Measurements from ENCODE around the gene PXT1. TPM values are rescaled to one million over a fixed set of nuclear protein-coding genes. Genes with fewer than 3 reads are reported as not detected.

The PXT1 gene
- total and polyA plus RNA-seq, 7 experiments from 2014 or later = 0.15 to 0.64 (median 0.32) TPM; not detected in 2

DNA sequence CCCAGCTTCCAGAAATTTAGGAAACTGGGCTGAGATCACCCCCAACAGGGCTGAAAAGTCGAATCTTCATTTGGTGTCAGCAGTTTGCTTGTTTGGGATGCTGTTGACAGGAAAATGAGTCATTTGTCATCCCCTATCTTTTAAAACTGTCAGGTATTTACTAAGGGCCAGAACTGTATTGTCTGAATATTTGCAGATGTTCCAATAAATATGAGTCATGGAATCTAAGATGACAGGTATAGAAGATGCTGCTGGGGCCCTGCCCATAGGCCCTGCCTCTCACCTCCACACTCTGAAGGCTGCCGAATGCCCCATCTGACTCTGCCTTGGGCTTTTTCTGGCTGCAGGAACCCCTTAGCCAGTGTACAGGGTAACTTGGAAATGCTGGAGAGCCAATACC, 59.0 kb downstream of the PXT1 start:
- H3K27ac ChIP-seq (ENCODE audit: low read depth, low read length) = no peak overlapping the region
- Mint-ChIP-seq H3K27ac (peak overlapping the region in 1 of 9 donors; percentile 9), H3K36me3 (peaks cover 0 to 13% (median 0%) of the 10 kb centered on the region in 5 donors), H3K4me1 (peaks cover 18 to 53% (median 19%) of the 10 kb centered on the region in 7 donors), H3K9me3 (peaks cover 0 to 1% (median 0%) of the 10 kb centered on the region in 11 donors), H3K4me3 (no peak overlapping the region), H3K27me3 (peaks cover 0 to 27% (median 15%) of the 10 kb centered on the region in 5 donors)
- intact Hi-C loops (cut with micrococcal nuclease) = no loop called here
- no peaks in the 10 kb centered on the region for H3K27me3 ChIP-seq (ENCODE audit: control insufficient read depth in 2 of 2, insufficient read depth in 2 of 2, low read length in 2 of 2)
- ATAC-seq (no peak), DNase-seq (no peak)
- no peaks in the 10 kb centered on the region for H3K9me3 ChIP-seq (ENCODE audit: control insufficient read depth in 2 of 3, low read length in 3 of 3)
- H3K4me1 ChIP-seq (ENCODE audit: control insufficient read depth in 2 of 2, insufficient read depth in 2 of 2, low read length in 2 of 2) = peaks cover 5 to 14% of the 10 kb centered on the region in 2 donors
- H3K4me3 ChIP-seq (ENCODE audit: low read length) = no peak overlapping the region
- ChIA-PET CTCF (no interaction called here), POLR2A (no interaction called here)
- H3K36me3 ChIP-seq (ENCODE audit: control insufficient read depth in 2 of 3, insufficient read depth in 3 of 3, low read length in 3 of 3) = no peaks in the 10 kb centered on the region

DNA sequence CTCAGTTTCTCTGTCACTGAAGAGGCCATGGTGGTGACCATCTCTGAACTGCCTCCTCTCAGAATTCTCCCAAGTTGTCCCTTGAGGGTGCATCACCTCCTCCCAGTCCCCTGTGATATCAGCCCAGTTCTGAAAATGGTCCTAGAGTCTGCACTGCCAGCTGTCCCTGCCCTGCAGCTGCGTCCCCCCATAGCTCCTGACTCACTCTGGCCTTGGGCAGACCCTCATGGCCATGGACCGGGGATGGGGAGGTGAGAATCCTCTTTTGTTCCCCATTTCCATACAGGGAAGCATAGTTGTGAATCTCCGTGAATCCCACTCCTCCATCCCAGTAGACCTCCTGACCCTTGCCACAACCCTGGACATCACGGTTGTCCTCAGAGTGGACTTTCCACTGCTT, 59.7 kb downstream of the PXT1 start:
- peaks cover 0 to 10% (median 0%) of the 10 kb centered on the region in 5 donors for H3K36me3 Mint-ChIP-seq
- no peaks in the 10 kb centered on the region for H3K9me3 Mint-ChIP-seq
- H3K27ac ChIP-seq (ENCODE audit: low read depth, low read length) = no peak overlapping the region
- no peak overlapping the region for H3K4me3 ChIP-seq (ENCODE audit: low read length)
- ChIA-PET CTCF (no interaction called here), POLR2A (no interaction called here)
- H3K27me3 ChIP-seq (ENCODE audit: control insufficient read depth in 2 of 2, insufficient read depth in 2 of 2, low read length in 2 of 2) = no peaks in the 10 kb centered on the region
- no peak overlapping the region for H3K4me3 Mint-ChIP-seq
- peaks cover 5 to 10% of the 10 kb centered on the region in 2 donors for H3K4me1 ChIP-seq (ENCODE audit: control insufficient read depth in 2 of 2, insufficient read depth in 2 of 2, low read length in 2 of 2)
- peaks cover 12 to 47% (median 15%) of the 10 kb centered on the region in 7 donors for H3K4me1 Mint-ChIP-seq
- H3K36me3 ChIP-seq (ENCODE audit: control insufficient read depth in 2 of 3, insufficient read depth in 3 of 3, low read length in 3 of 3) = no peaks in the 10 kb centered on the region
- intact Hi-C loops (cut with micrococcal nuclease) = no loop called here
- peak overlapping the region in 2 of 9 donors; percentile 31 to 52 for H3K27ac Mint-ChIP-seq
- peaks cover 0 to 21% (median 8%) of the 10 kb centered on the region in 5 donors for H3K27me3 Mint-ChIP-seq
- no peak for ATAC-seq
- no peak for DNase-seq
- H3K9me3 ChIP-seq (ENCODE audit: control insufficient read depth in 2 of 3, low read length in 3 of 3) = no peaks in the 10 kb centered on the region

DNA sequence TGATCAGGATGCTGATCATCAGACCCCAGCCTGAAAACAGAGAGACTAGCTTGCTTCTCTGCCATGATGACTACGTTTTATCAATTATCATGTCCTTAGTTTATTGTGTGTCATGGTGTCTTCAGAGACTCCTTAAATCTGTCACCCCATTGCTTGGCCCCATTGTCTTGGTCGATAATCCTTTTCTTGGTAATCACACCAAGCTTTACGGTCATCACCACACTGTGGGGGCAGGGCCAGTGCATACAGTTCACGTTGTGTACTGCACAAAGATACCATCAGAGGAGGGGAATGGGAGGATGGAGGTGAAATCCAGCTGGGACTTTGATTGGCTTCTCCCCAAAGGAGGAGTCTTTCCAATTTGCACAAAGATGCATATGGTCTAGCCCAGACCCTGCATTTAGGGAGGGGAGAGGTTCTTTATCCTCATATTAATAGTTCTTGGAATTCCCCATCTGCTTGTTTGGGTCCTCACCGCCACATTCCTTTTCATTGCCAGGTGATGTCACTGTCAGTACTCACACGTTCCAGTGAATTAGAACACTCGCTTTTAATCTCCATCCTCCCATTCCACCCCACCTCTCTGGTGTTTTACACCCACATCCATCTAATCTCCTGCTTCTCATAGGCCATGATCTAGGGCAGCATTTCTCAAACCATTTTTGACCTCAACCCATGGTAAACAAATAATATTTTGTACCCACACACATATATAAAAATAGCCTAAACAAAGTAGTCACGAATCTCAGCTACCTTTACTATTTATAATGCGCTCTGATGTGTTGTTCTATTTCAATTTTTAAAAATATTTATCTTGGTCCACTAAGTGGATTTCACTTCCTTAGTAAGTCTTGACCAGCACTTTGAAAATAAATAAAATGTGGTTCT, 60.9 kb downstream of the PXT1 start:
- DNase-seq = no peak
- intact Hi-C loops (cut with micrococcal nuclease) = no loop called here

GRCh38 chr6:36380166-36380565, 62.5 kb downstream of the PXT1 start:
- intact Hi-C loops (cut with micrococcal nuclease) = no loop called here
- H3K4me1 ChIP-seq (ENCODE audit: control insufficient read depth in 2 of 2, insufficient read depth in 2 of 2, low read length in 2 of 2) = no peaks in the 10 kb centered on the region
- ATAC-seq (no peak), DNase-seq (no peak)
- Mint-ChIP-seq H3K27me3 (peaks cover 0 to under 1% (median 0%) of the 10 kb centered on the region in 5 donors), H3K4me3 (no peak overlapping the region), H3K27ac (no peak overlapping the region), H3K9me3 (no peaks in the 10 kb centered on the region), H3K4me1 (peaks cover 0 to 23% (median 0%) of the 10 kb centered on the region in 7 donors), H3K36me3 (peaks cover 0 to 6% (median 0%) of the 10 kb centered on the region in 5 donors)
- no peaks in the 10 kb centered on the region for H3K36me3 ChIP-seq (ENCODE audit: control insufficient read depth in 2 of 3, insufficient read depth in 3 of 3, low read length in 3 of 3)
- ChIA-PET CTCF (interaction anchor here (1.2 kb wide), 1 partner anchor 43 kb away, joined by 4 read pairs; no protein-coding TSS in a partner anchor), POLR2A (no interaction called here)
- no peak overlapping the region for H3K4me3 ChIP-seq (ENCODE audit: low read length)
- no peak overlapping the region for H3K27ac ChIP-seq (ENCODE audit: low read depth, low read length)
- no peaks in the 10 kb centered on the region for H3K27me3 ChIP-seq (ENCODE audit: control insufficient read depth in 2 of 2, insufficient read depth in 2 of 2, low read length in 2 of 2)
- no peaks in the 10 kb centered on the region for H3K9me3 ChIP-seq (ENCODE audit: control insufficient read depth in 2 of 3, low read length in 3 of 3)

More for the DNA sequence above, 60.9 kb downstream of the PXT1 start:
- ChIA-PET CTCF (no interaction called here), POLR2A (no interaction called here)
- no peak overlapping the region for H3K27ac Mint-ChIP-seq
- peaks cover 5 to 8% of the 10 kb centered on the region in 2 donors for H3K4me1 ChIP-seq (ENCODE audit: control insufficient read depth in 2 of 2, insufficient read depth in 2 of 2, low read length in 2 of 2)
- ATAC-seq = no peak
- peaks cover 0 to 13% (median 3%) of the 10 kb centered on the region in 5 donors for H3K27me3 Mint-ChIP-seq
- peaks cover 8 to 39% (median 10%) of the 10 kb centered on the region in 7 donors for H3K4me1 Mint-ChIP-seq
- H3K4me3 ChIP-seq (ENCODE audit: low read length) = no peak overlapping the region
- no peaks in the 10 kb centered on the region for H3K36me3 ChIP-seq (ENCODE audit: control insufficient read depth in 2 of 3, insufficient read depth in 3 of 3, low read length in 3 of 3)
- peaks cover 0 to 7% (median 0%) of the 10 kb centered on the region in 5 donors for H3K36me3 Mint-ChIP-seq
- no peaks in the 10 kb centered on the region for H3K9me3 ChIP-seq (ENCODE audit: control insufficient read depth in 2 of 3, low read length in 3 of 3)
- no peak overlapping the region for H3K27ac ChIP-seq (ENCODE audit: low read depth, low read length)
- no peaks in the 10 kb centered on the region for H3K9me3 Mint-ChIP-seq
- H3K4me3 Mint-ChIP-seq = no peak overlapping the region
- no peaks in the 10 kb centered on the region for H3K27me3 ChIP-seq (ENCODE audit: control insufficient read depth in 2 of 2, insufficient read depth in 2 of 2, low read length in 2 of 2)

- no peaks in the 10 kb centered on the region for H3K27me3 Mint-ChIP-seq
- intact Hi-C loops (cut with micrococcal nuclease) = no loop called here
- Histone ChIP-seq H3K4me1 (ENCODE audit: control insufficient read depth in 2 of 2, insufficient read depth in 2 of 2, low read length in 2 of 2) (no peaks in the 10 kb centered on the region), H3K9me3 (ENCODE audit: control insufficient read depth in 2 of 3, low read length in 3 of 3) (no peaks in the 10 kb centered on the region), H3K27ac (ENCODE audit: low read depth, low read length) (no peak overlapping the region), H3K36me3 (ENCODE audit: control insufficient read depth in 2 of 3, insufficient read depth in 3 of 3, low read length in 3 of 3) (no peaks in the 10 kb centered on the region), H3K4me3 (ENCODE audit: low read length) (no peak overlapping the region), H3K27me3 (ENCODE audit: control insufficient read depth in 2 of 2, insufficient read depth in 2 of 2, low read length in 2 of 2) (no peaks in the 10 kb centered on the region)
- CTCF ChIA-PET = no interaction called here
- POLR2A ChIA-PET = no interaction called here
- peaks cover 0 to 4% (median 0%) of the 10 kb centered on the region in 5 donors for H3K36me3 Mint-ChIP-seq
- peaks cover 0 to 17% (median 0%) of the 10 kb centered on the region in 7 donors for H3K4me1 Mint-ChIP-seq
- no peaks in the 10 kb centered on the region for H3K9me3 Mint-ChIP-seq
- ATAC-seq = no peak
- H3K27ac Mint-ChIP-seq = no peak overlapping the region
- no peak for DNase-seq
- H3K4me3 Mint-ChIP-seq = no peak overlapping the region
Measured at GRCh38 chr6:36378936-36379335, 63.7 kb downstream of the PXT1 start.

- DNase-seq (no peak), ATAC-seq (no peak)
- ChIA-PET POLR2A (no interaction called here), CTCF (interaction anchor here (0.6 kb wide), 1 partner anchor 9 kb away, joined by 3 read pairs; no protein-coding TSS in a partner anchor)
- Mint-ChIP-seq H3K27ac (peak overlapping the region in 1 of 9 donors; percentile 36), H3K36me3 (peaks cover 0 to 4% (median 0%) of the 10 kb centered on the region in 5 donors), H3K4me3 (no peak overlapping the region), H3K9me3 (no peaks in the 10 kb centered on the region), H3K27me3 (no peaks in the 10 kb centered on the region), H3K4me1 (peaks cover 0 to 11% (median 0%) of the 10 kb centered on the region in 7 donors)
- Histone ChIP-seq H3K36me3 (ENCODE audit: control insufficient read depth in 2 of 3, insufficient read depth in 3 of 3, low read length in 3 of 3) (no peaks in the 10 kb centered on the region), H3K4me1 (ENCODE audit: control insufficient read depth in 2 of 2, insufficient read depth in 2 of 2, low read length in 2 of 2) (no peaks in the 10 kb centered on the region), H3K27ac (ENCODE audit: low read depth, low read length) (no peak overlapping the region), H3K9me3 (ENCODE audit: control insufficient read depth in 2 of 3, low read length in 3 of 3) (no peaks in the 10 kb centered on the region), H3K27me3 (ENCODE audit: control insufficient read depth in 2 of 2, insufficient read depth in 2 of 2, low read length in 2 of 2) (no peaks in the 10 kb centered on the region), H3K4me3 (ENCODE audit: low read length) (no peak overlapping the region)
- intact Hi-C loops (cut with micrococcal nuclease) = no loop called here
Measured at GRCh38 chr6:36378243-36378920, 64.3 kb downstream of the PXT1 start.
